Naive thymus-derived CD8-positive, alpha-beta T cell (primary cell): Measurements from ENCODE around the gene AGO3. TPM values are rescaled to one million over a fixed set of nuclear protein-coding genes. Genes with fewer than 3 reads are reported as not detected.
"Not testable (repeated sequence)": the region's sequence is repeated elsewhere in the genome, so short reads cannot be mapped to it uniquely, and the experiment has no call there.

Experiments used
- ATAC-seq, 2 donors: fragments of 150-1000 bp; cut with Tn5 transposase in 1 of 2; sonication (Bioruptor Pico), chemical (Tn5 transposase) in 1 of 2; 1 replicate in 1 of 2; 2 replicates in 1 of 2; pipeline ENCODE4 v1.10.0; 2021; ENCODE audit warnings: mild to moderate bottlenecking in 2 of 2, moderate library complexity in 2 of 2
- POLR2A ChIA-PET: fragments of 350-600 bp; sonication (Branson Sonifier 250); formaldehyde crosslinking; loops from one replicate; lab custom pipeline; 2021; ENCODE audit warnings: antibody characterized with exemption; lab: Charles Lee
- DNase-seq, 10 donors: peaks; one replicate each; pipeline versions ENCODE4 v3.0.0 to v3.0.0-alpha.2; 2020 to 2022
- H3K27ac Mint-ChIP-seq, 10 donors: one replicate each; pipeline ENCODE4 v1.8.0; 2020 to 2022; ENCODE audit warnings: mild to moderate bottlenecking in 10 of 10, mixed read lengths in 10 of 10, moderate library complexity in 4 of 10, inconsistent platforms in 1 of 10
- H3K27me3 Mint-ChIP-seq, 5 donors: one replicate each; pipeline ENCODE4 v1.8.0; 2021 to 2022; ENCODE audit warnings: mixed read lengths in 5 of 5
- H3K36me3 Mint-ChIP-seq, 3 donors: one replicate each; pipeline ENCODE4 v1.8.0; 2020 to 2022; ENCODE audit warnings: mixed read lengths in 3 of 3, mild to moderate bottlenecking in 2 of 3, inconsistent platforms in 1 of 3
- H3K4me1 Mint-ChIP-seq, 4 donors: one replicate each; pipeline ENCODE4 v1.8.0; 2021 to 2022; ENCODE audit warnings: mixed read lengths in 4 of 4
- H3K4me3 Mint-ChIP-seq, 10 donors: one replicate each; pipeline ENCODE4 v1.8.0; 2020 to 2022; ENCODE audit warnings: mild to moderate bottlenecking in 10 of 10, mixed read lengths in 10 of 10, moderate library complexity in 6 of 10, inconsistent platforms in 1 of 10
- H3K9me3 Mint-ChIP-seq, 9 donors: one replicate each; pipeline ENCODE4 v1.8.0; 2020 to 2022; ENCODE audit warnings: mixed read lengths in 9 of 9, mild to moderate bottlenecking in 3 of 9, inconsistent platforms in 1 of 9, moderate library complexity in 1 of 9
- polyA plus RNA-seq, 3 donors: library from polyadenylated mRNA; unstranded; fragments of 300-500 nt; fragmentation: Illumina TruSeq; gene quantifications; one replicate each; pipeline ENCODE4 v1.2.3, GENCODE V29; 2021
- total RNA-seq, 8 experiments: library from RNA in 2 of 8; stranded (reverse) in 2 of 8; gene quantifications; one replicate each; pipeline ENCODE4 v1.2.3 and lab custom pipeline; 2021 to 2026

AGO3 gene
- total and polyA plus RNA-seq, 5 experiments from 2014 or later = 5.7 to 40.8 (median 16.8) TPM

DNA sequence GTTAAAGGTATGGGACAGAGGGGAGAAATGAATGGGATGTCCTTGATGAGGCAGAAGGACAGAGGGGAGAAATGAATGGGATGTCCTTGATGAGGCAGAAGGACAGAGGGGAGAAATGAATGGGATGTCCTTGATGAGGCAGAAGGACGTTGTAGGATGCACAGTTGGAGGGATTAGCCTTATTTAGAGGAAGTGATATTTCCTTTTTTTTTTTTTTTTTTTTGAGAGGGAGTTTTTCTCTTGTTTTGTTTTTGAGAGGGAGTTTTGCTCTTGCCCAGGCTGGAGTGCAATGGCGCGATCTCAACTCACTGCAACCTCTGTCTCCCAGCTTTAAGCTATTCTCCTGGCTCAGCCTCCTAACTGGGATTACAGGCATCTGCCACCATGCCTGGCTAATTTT lies 41.9 kb upstream of the AGO3 start:
- H3K4me3 Mint-ChIP-seq, ATAC-seq, H3K27me3 Mint-ChIP-seq, DNase-seq, POLR2A ChIA-PET, H3K9me3 Mint-ChIP-seq, H3K27ac Mint-ChIP-seq: not testable (repeated sequence)
- peaks cover 24 to 48% (median 38%) of the 10 kb centered on the region in 4 donors for H3K4me1 Mint-ChIP-seq
- H3K36me3 Mint-ChIP-seq = peaks cover 0 to 62% (median 2%) of the 10 kb centered on the region in 3 donors

DNA sequence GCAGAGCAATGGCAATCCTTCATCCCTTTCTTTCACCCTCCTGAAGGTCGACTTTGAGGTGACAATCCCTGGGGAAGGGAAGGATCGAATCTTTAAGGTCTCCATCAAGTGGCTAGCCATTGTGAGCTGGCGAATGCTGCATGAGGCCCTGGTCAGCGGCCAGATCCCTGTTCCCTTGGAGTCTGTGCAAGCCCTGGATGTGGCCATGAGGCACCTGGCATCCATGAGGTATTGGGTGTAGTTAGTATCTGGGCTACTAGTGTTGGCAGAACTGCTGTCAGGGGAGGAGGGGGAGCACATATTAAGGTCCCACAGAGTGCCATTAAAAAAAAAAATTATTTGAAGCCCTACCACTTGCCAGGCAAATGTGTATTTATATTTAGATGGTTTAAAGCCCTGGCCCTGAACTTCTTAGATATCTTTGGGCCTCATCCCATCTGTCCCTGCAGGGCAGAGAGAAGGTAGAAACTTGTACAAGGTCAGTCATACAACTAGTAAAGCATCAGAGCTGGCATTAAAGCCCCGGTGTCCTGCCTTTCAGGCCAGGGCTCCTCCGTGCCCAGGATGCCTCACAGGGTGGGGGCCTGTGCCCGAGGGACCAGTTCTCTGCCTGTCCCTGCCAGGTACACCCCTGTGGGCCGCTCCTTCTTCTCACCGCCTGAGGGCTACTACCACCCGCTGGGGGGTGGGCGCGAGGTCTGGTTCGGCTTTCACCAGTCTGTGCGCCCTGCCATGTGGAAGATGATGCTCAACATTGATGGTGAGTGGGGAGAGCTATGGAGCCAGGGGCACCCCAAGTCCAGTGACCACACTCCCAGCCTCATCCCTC lies 37.6 kb upstream of the AGO3 start:
- peaks cover 0 to 93% (median 8%) of the 10 kb centered on the region in 3 donors for H3K36me3 Mint-ChIP-seq
- peak overlapping the region in 1 of 10 donors; percentile 22 for H3K27ac Mint-ChIP-seq
- no peak overlapping the region for H3K4me3 Mint-ChIP-seq
- H3K4me1 Mint-ChIP-seq = peaks cover 0 to 13% (median 2%) of the 10 kb centered on the region in 4 donors
- POLR2A ChIA-PET = interaction anchor here (1.9 kb wide), 1 partner anchor 10 kb away, joined by 6 read pairs; the partner anchor contains the start of gene AGO1
- H3K27me3 Mint-ChIP-seq = no peaks in the 10 kb centered on the region
- no peak for ATAC-seq
- DNase-seq = no peak
- no peaks in the 10 kb centered on the region for H3K9me3 Mint-ChIP-seq

DNA sequence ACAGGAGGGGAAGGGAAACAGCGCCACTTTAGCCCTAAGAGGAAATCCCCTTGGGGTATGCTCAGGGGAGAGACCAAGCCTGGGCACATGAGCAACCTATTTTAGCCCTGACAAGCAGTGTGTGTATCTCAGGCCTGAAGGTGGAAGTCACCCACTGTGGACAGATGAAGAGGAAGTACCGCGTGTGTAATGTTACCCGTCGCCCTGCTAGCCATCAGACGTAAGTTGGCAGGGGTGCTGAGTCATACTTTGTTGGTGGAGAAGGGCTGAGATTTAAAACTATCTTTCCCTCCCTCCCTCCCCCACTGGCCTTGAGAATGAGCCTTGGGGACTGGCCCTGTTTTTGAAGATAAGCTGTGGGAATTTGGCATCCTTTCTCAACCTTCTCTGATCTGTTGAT lies 36.7 kb upstream of the AGO3 start:
- ATAC-seq (peak in 1 of 2 donors; percentile 62), DNase-seq (peak in 1 of 10 donors; percentile 11)
- Mint-ChIP-seq H3K27ac (peak overlapping the region in 1 of 10 donors; percentile 73), H3K9me3 (no peaks in the 10 kb centered on the region), H3K4me3 (no peak overlapping the region), H3K36me3 (peaks cover 5 to 93% (median 12%) of the 10 kb centered on the region in 3 donors), H3K27me3 (no peaks in the 10 kb centered on the region), H3K4me1 (peaks cover 0 to 9% (median 0%) of the 10 kb centered on the region in 4 donors)
- POLR2A ChIA-PET = no interaction called here

DNA sequence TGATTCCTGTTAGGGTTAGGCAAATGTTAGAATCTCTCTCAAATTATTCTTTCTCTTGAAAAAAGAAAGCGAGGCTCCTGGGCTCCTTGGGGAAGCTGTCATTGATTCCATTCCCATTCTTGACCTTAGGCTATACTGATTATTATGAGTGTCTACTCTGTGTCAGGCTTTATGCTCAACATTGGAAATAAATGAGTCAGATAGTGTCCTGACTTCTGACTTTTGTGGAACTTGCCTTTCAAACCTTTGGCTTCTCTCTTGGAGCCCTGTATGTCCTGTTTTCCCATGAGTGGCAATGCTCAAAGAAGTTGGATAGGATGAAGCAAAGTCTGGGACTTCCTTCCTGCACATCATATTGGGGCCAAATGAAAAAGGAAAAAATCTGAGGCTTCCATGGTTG lies 36.2 kb upstream of the AGO3 start:
- peaks cover 0 to 9% (median 0%) of the 10 kb centered on the region in 4 donors for H3K4me1 Mint-ChIP-seq
- no peaks in the 10 kb centered on the region for H3K9me3 Mint-ChIP-seq
- POLR2A ChIA-PET = no interaction called here
- no peaks in the 10 kb centered on the region for H3K27me3 Mint-ChIP-seq
- peak overlapping the region in 3 of 10 donors; percentile 29 to 76 (median 73) for H3K27ac Mint-ChIP-seq
- H3K36me3 Mint-ChIP-seq = peaks cover 5 to 95% (median 12%) of the 10 kb centered on the region in 3 donors
- no peak overlapping the region for H3K4me3 Mint-ChIP-seq
- ATAC-seq = no peak
- DNase-seq = no peak

DNA sequence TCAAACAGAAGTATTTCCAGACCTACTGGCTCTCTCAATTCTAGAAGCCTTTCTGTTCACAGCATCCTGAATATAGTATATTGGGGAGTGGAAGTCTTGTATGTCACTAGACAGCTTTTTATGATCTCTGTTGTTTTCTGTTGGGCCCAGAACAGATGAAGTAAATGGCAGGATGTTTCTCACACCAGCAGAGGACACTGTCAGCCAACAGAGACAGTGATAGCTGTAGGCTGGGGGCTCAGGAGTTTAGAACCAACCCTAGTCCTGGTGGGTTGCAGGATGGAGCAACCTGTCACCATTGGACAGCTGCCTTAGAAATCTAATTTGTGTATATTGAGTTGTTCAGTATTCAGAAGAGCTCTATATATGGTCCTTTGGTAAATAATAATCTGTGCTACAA lies 31.0 kb upstream of the AGO3 start:
- H3K27me3 Mint-ChIP-seq = no peaks in the 10 kb centered on the region
- H3K36me3 Mint-ChIP-seq = peaks cover 5 to 91% (median 25%) of the 10 kb centered on the region in 3 donors
- DNase-seq (no peak), ATAC-seq (no peak)
- POLR2A ChIA-PET = no interaction called here
- no peaks in the 10 kb centered on the region for H3K9me3 Mint-ChIP-seq
- no peak overlapping the region for H3K4me3 Mint-ChIP-seq
- peaks cover 0 to 2% (median under 1%) of the 10 kb centered on the region in 4 donors for H3K4me1 Mint-ChIP-seq
- H3K27ac Mint-ChIP-seq = no peak overlapping the region

DNA sequence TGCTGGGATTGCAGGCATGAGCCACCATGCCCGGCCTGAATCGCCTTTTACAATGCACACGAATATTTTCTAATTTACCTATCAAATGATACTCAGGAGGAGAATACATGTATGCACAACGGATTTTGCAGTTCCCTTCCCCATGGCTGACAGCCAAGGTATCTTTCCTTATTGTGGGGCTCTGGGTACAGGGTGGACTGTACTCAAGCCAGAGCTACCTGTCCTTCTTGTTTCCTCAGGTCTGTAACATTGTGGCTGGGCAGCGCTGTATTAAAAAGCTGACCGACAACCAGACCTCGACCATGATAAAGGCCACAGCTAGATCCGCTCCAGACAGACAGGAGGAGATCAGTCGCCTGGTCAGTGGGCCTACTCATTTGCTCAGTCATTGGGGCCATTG lies 29.7 kb upstream of the AGO3 start:
- no peak overlapping the region for H3K27ac Mint-ChIP-seq
- POLR2A ChIA-PET = interaction anchor here (0.7 kb wide), 1 partner anchor 188 kb away, joined by 7 read pairs; no protein-coding TSS in a partner anchor
- no peaks in the 10 kb centered on the region for H3K9me3 Mint-ChIP-seq
- DNase-seq (no peak), ATAC-seq (no peak)
- no peaks in the 10 kb centered on the region for H3K27me3 Mint-ChIP-seq
- peaks cover 0 to 2% (median under 1%) of the 10 kb centered on the region in 4 donors for H3K4me1 Mint-ChIP-seq
- H3K4me3 Mint-ChIP-seq = no peak overlapping the region
- H3K36me3 Mint-ChIP-seq = peaks cover 5 to 88% (median 22%) of the 10 kb centered on the region in 3 donors

DNA sequence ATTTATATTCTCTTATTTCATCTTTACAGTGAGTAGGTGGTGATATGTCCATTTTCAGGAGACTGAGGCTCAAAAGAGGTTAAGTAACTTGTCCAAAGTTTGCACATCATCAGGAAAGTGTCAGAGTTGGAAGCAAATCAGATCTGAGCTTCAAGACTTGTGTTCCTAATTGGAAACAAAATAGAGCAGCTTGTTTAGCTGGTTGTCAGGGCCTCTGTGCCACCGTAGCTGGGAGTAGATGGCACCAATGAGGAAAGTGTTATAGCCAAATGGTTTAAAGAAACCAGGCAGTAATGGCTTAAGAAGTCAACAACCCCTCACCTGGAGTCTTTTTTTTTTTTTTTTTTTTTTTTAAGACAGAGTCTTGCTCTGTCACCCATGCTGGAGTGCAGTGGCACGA lies 28.2 kb upstream of the AGO3 start:
- H3K4me3 Mint-ChIP-seq = no peak overlapping the region
- peaks cover 0 to 4% (median 1%) of the 10 kb centered on the region in 4 donors for H3K4me1 Mint-ChIP-seq
- DNase-seq (no peak), ATAC-seq (no peak)
- no peaks in the 10 kb centered on the region for H3K27me3 Mint-ChIP-seq
- no peaks in the 10 kb centered on the region for H3K9me3 Mint-ChIP-seq
- no peak overlapping the region for H3K27ac Mint-ChIP-seq
- POLR2A ChIA-PET = no interaction called here
- H3K36me3 Mint-ChIP-seq = peaks cover 9 to 87% (median 31%) of the 10 kb centered on the region in 3 donors

DNA sequence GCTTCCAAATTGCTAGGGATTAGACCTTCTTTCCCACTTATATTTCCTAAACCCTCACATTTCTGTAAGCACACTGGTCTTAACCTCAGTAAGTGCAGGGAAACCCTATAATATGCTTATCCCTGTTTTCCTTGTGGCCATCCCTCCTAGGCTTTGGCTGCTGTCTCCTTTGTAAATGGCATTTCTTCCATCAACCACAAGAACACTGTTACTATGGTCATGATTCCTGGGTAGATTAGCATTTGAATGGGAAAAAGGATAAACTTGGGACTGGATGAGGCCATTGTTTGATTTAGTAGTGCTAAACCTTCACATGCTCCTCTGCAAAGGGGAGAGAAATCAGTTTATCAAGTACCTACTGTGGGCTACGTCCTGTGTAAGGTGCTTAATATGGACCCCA lies 16.2 kb upstream of the AGO3 start:
- H3K36me3 Mint-ChIP-seq = peaks cover 17 to 95% (median 40%) of the 10 kb centered on the region in 3 donors
- POLR2A ChIA-PET = no interaction called here
- peaks cover 0 to 1% (median 0%) of the 10 kb centered on the region in 4 donors for H3K4me1 Mint-ChIP-seq
- no peak overlapping the region for H3K27ac Mint-ChIP-seq
- no peaks in the 10 kb centered on the region for H3K9me3 Mint-ChIP-seq
- H3K27me3 Mint-ChIP-seq = no peaks in the 10 kb centered on the region
- no peak for DNase-seq
- no peak overlapping the region for H3K4me3 Mint-ChIP-seq
- no peak for ATAC-seq

DNA sequence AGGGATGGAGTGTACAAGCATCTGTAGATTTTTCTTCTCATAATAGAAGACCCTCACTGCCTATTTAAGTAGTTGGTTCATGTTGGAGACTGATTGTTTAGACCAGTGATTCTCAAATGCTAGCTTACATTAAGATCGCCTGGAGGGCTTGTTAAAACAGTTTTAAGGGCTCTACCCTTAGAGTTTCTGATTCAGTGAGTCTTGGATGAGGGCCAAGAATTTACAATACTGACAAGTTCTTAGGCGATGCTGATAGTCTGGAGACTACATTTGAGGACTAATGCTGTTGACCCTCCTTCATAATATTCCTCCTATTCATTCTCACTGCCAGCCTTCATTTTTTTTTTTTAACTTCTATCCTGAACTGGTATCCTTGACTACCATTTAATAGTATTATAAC lies 15.2 kb upstream of the AGO3 start:
- H3K27ac Mint-ChIP-seq = no peak overlapping the region
- H3K4me1 Mint-ChIP-seq = peaks cover 0 to 1% (median 0%) of the 10 kb centered on the region in 4 donors
- peaks cover 17 to 98% (median 40%) of the 10 kb centered on the region in 3 donors for H3K36me3 Mint-ChIP-seq
- DNase-seq = no peak
- H3K27me3 Mint-ChIP-seq = no peaks in the 10 kb centered on the region
- no peaks in the 10 kb centered on the region for H3K9me3 Mint-ChIP-seq
- no peak overlapping the region for H3K4me3 Mint-ChIP-seq
- ATAC-seq = no peak
- POLR2A ChIA-PET = no interaction called here

DNA sequence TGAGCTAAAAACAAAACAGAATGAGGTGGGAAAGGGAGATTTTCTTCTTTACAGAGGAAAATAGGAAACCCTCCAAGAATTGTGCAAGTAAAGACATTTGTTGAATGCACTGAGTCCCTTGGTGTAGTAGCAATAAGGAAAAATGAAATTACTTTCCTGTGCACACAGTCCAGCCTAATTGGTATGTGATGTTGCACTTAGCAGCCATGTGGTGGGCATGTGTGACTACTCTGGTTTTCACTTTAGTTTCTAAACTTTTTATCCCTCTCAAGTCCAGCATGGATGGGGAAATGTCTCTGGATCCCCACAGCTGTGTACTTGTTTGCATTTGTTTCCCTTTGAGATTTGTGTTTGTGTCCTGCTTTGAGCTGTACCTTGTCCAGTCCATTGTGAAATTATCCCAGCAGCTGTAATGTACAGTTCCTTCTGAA lies 7.1 kb upstream of the AGO3 start:
- no peak overlapping the region for H3K27ac Mint-ChIP-seq

DNA sequence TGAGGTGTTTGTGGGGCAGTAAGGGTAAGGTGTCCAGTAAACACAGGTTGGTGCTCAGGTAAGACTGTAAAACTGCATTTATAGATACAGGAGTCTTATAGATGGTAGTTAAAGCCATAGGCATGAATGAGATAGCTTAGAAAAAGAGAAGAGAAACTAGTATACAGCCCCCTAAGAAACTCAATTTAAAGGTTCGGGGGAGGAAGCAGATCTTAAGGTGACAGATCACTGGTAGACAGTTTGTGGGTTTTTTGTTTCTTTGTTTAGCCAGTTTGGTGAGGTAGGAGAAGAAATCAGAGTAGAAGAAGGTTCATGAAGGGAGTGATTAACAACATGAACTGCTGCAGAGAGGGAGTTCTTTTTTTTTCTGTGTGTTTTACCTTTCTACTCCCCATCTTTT lies 6.1 kb upstream of the AGO3 start:
- H3K27ac Mint-ChIP-seq = peak overlapping the region in 5 of 10 donors; percentile 16 to 63 (median 43)
- no peaks in the 10 kb centered on the region for H3K27me3 Mint-ChIP-seq
- H3K4me1 Mint-ChIP-seq = peaks cover 2 to 18% (median 6%) of the 10 kb centered on the region in 4 donors
- no peak overlapping the region for H3K4me3 Mint-ChIP-seq
- no peaks in the 10 kb centered on the region for H3K9me3 Mint-ChIP-seq
- peaks cover 0 to 22% (median 0%) of the 10 kb centered on the region in 3 donors for H3K36me3 Mint-ChIP-seq
- POLR2A ChIA-PET = no interaction called here
- no peak for ATAC-seq
- no peak for DNase-seq

More for the DNA sequence above, 7.1 kb upstream of the AGO3 start:
- peaks cover 0 to 8% (median 4%) of the 10 kb centered on the region in 4 donors for H3K4me1 Mint-ChIP-seq
- H3K9me3 Mint-ChIP-seq = no peaks in the 10 kb centered on the region
- ATAC-seq (no peak), DNase-seq (no peak)
- no peak overlapping the region for H3K4me3 Mint-ChIP-seq
- peaks cover 0 to 33% (median 5%) of the 10 kb centered on the region in 3 donors for H3K36me3 Mint-ChIP-seq
- POLR2A ChIA-PET = interaction anchor here (0.6 kb wide), 2 partner anchors 42 to 535 kb away, joined by 3 to 4 read pairs; no protein-coding TSS in a partner anchor
- H3K27me3 Mint-ChIP-seq = no peaks in the 10 kb centered on the region

DNA sequence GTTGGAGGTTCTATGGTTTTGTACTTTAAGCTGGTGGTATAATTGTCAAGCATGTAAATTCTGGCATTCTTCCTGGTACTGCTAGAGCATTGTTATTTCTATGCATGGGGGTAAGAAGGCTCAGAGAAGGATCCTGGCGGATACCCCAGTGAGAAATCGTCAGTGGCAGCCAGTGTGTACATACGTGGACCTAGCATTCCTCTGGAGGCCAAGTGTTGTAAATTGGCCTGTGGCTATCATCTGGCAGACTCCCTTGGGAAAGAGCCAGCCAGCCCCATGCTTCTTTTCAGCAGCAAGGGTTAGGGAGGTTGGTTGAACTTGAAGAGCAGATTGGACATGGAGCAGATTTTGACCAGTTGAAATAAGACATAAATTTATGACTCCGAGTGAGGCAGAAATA lies 5.2 kb upstream of the AGO3 start:
- Mint-ChIP-seq H3K9me3 (no peaks in the 10 kb centered on the region), H3K4me1 (peaks cover 3 to 24% (median 10%) of the 10 kb centered on the region in 4 donors), H3K27me3 (no peaks in the 10 kb centered on the region), H3K36me3 (peaks cover 0 to 13% (median 0%) of the 10 kb centered on the region in 3 donors), H3K27ac (peak overlapping the region in 2 of 10 donors; percentile 1 to 15), H3K4me3 (peak overlapping the region in 1 of 10 donors; percentile 28)
- POLR2A ChIA-PET = no interaction called here
- DNase-seq (no peak), ATAC-seq (no peak)

DNA sequence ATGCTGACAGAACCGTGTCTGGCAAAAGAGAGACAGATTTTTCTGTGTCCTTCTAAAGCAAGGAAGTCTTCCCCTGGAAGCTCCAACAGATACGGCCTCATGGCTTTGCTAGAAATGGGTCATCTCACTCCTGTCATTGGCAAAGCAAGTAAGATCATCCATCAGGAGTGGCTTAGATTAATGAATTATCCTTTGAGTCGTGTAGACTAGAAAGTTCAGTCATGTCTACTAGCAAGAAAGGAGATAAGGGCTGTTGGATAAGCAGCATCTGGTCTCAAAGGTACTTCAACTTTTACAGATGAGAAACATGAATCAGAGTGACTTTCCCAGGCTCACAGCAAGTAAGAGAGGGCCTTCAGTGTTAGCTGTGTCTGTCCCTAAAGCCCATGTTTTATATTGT lies 3.4 kb upstream of the AGO3 start:
- Mint-ChIP-seq H3K9me3 (no peaks in the 10 kb centered on the region), H3K27ac (no peak overlapping the region), H3K4me1 (peaks cover 5 to 36% (median 20%) of the 10 kb centered on the region in 4 donors), H3K36me3 (peaks cover 0 to 5% (median 0%) of the 10 kb centered on the region in 3 donors), H3K27me3 (no peaks in the 10 kb centered on the region), H3K4me3 (no peak overlapping the region)
- DNase-seq (no peak), ATAC-seq (no peak)
- POLR2A ChIA-PET = interaction anchor here (0.8 kb wide), 1 partner anchor 19 kb away, joined by 3 read pairs; no protein-coding TSS in a partner anchor
